ENCODE results near the gene CASP9. TPM values are rescaled to one million over a fixed set of nuclear protein-coding genes. Genes with fewer than 3 reads are reported as not detected.
A peak's percentile ranks its signal among the peaks of the same experiment; 100 is the strongest.

The CASP9 gene
- total RNA-seq, 1 experiment from 2014 or later = 15.9 TPM

GRCh38 chr1:15442759-15443158 is 81.3 kb downstream of the CASP9 start:
- Mint-ChIP-seq H3K27me3 (ENCODE audit: low read depth) (peaks cover 4% of the 10 kb centered on the region), H3K4me3 (no peak overlapping the region), H3K9me3 (no peaks in the 10 kb centered on the region; a peak in 1 of 5 replicates), H3K36me3 (ENCODE audit: insufficient read depth in 1 of 3, low read depth in 3 of 3) (no peaks in the 10 kb centered on the region), H3K27ac (peak overlapping the region in 1 of 3 experiments; percentile 62; a peak in 1 of 7 replicates), H3K4me1 (no peaks in the 10 kb centered on the region)
- no peak overlapping the region for H2BK15ac ChIP-seq (ENCODE audit: low read depth, low read length)
- no peak overlapping the region for H2BK20ac ChIP-seq (ENCODE audit: low read depth, low read length, poor library complexity, severe bottlenecking)
- H4K8ac ChIP-seq (replicated peaks; ENCODE audit: insufficient read length, low read depth, low read length) = no peak overlapping the region
- no peak overlapping the region for H4K91ac ChIP-seq (ENCODE audit: insufficient read length, low read depth, low read length)
- H2AK5ac ChIP-seq (ENCODE audit: insufficient read length, low read length) = no peak overlapping the region
- no peak overlapping the region for H3K27ac ChIP-seq (ENCODE audit: insufficient read length, low read depth, low read length)
- WGBS (ENCODE audit: extremely low coverage, insufficient read length, low lambda C conversion rate) = no CpG with 5 or more reads among the region's 5 CpGs
- H3K23ac ChIP-seq (ENCODE audit: insufficient read length, low read depth, low read length) = no peak overlapping the region
- no peaks in the 10 kb centered on the region for H3K27me3 ChIP-seq (ENCODE audit: insufficient read depth, low read length)
- H3K4ac ChIP-seq (ENCODE audit: low read depth, low read length) = no peak overlapping the region
- no peak overlapping the region for H3K14ac ChIP-seq (ENCODE audit: insufficient read depth, low read length)
- no peaks in the 10 kb centered on the region for H3K4me1 ChIP-seq (ENCODE audit: insufficient read depth, low read length)
- H2AFZ ChIP-seq (ENCODE audit: low read length) = no peak overlapping the region
- H2BK5ac ChIP-seq (ENCODE audit: insufficient read length, low read length) = no peak overlapping the region
- H2BK120ac ChIP-seq (ENCODE audit: low read depth, low read length, poor library complexity, severe bottlenecking) = no peak overlapping the region
- no peaks in the 10 kb centered on the region for H3K79me1 ChIP-seq (ENCODE audit: insufficient read depth, low read depth, low read length, poor library complexity, severe bottlenecking)
- H3K18ac ChIP-seq (ENCODE audit: insufficient read length, low read depth, low read length) = no peak overlapping the region
- H2BK12ac ChIP-seq (ENCODE audit: insufficient read length, low read depth, low read length) = no peak overlapping the region
- H3K4me2 ChIP-seq (ENCODE audit: insufficient read depth, insufficient read length, low read length) = no peak overlapping the region
- H3K56ac ChIP-seq (ENCODE audit: insufficient read length, low read depth, low read length) = no peak overlapping the region
- no peak overlapping the region for H3T11ph ChIP-seq (ENCODE audit: low read length)
- no peak for DNase-seq
- no peaks in the 10 kb centered on the region for H3K9me3 ChIP-seq (ENCODE audit: control insufficient read depth, low read depth, low read length)
- H3K79me2 ChIP-seq (ENCODE audit: insufficient read depth, low read length) = no peaks in the 10 kb centered on the region
- TF ChIP-seq CTCF (conservative IDR thresholded peaks at IDR 0.05) = no peak
- no peaks in the 10 kb centered on the region for H4K20me1 ChIP-seq (ENCODE audit: control insufficient read depth, insufficient read depth, insufficient read length)
- H4K5ac ChIP-seq (ENCODE audit: insufficient read length, low read depth, low read length) = no peak overlapping the region
- H3K9ac ChIP-seq (ENCODE audit: extremely low read depth, insufficient read length, low read length) = no peak overlapping the region
- no peaks in the 10 kb centered on the region for H3K23me2 ChIP-seq (ENCODE audit: insufficient read length, low read depth, low read length, poor library complexity, severe bottlenecking)
